Omental fat pad (tissue), 4 donors: ENCODE measurements around the gene ZDHHC8. TPM values are rescaled to one million over a fixed set of nuclear protein-coding genes. Genes with fewer than 3 reads are reported as not detected.

Experiments used
- ATAC-seq: fragments of 150-250 bp; one replicate; pipeline ENCODE4 v1.9.1; 2016; ENCODE audit warnings: mild to moderate bottlenecking, moderate library complexity; ENCODE audit not compliant: low FRiP score
- DNase-seq: peaks from one replicate; pipeline ENCODE4 v3.0.0-alpha.2; 2019; ENCODE audit warnings: low spot score
- total RNA-seq, 4 donors: library from RNA; depleted of rRNA; stranded (reverse); fragments of >200 nt; gene quantifications; one replicate each; pipeline ENCODE4 v1.1.0, GENCODE V29; 2016
- TF ChIP-seq, protein P1 (sequence below), 3 donors: fragments of 450-650 bp; IDR thresholded peaks; one replicate each; pipeline ENCODE4 v1.5.1; 2016 to 2017; ENCODE audit warnings: antibody characterized with exemption in 3 of 3, mild to moderate bottlenecking in 3 of 3, moderate library complexity in 2 of 3

Gene ZDHHC8
- total RNA-seq, 4 donors from 2014 or later = 9.5 to 23.3 (median 16.4) TPM

DNA sequence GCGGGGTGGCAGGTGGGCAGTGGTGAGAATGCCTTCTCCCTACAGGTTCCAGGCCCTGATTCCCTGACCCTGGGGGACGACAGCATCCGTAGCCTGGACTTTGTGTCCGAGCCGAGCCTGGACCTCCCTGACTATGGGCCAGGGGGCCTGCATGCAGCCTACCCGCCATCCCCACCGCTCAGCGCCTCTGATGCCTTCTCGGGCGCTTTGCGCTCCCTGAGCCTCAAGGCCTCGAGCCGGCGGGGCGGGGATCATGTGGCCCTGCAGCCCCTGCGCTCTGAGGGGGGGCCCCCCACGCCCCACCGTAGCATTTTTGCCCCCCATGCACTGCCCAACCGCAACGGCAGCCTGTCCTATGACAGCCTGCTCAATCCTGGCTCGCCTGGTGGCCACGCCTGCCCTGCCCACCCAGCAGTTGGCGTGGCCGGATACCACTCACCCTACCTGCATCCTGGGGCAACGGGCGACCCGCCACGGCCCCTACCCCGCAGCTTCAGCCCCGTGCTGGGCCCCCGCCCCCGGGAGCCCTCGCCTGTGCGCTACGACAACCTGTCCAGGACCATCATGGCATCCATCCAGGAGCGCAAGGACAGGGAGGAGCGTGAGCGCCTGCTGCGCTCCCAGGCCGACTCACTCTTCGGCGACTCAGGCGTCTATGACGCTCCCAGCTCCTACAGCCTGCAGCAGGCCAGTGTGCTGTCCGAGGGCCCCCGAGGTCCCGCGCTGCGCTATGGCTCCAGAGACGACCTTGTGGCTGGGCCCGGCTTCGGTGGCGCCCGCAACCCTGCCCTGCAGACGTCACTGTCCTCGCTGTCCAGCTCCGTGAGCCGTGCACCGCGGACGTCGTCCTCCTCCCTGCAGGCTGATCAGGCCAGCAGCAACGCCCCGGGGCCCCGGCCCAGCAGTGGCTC lies 11.4 kb downstream of the ZDHHC8 start:
- TF ChIP-seq, protein P1, sequence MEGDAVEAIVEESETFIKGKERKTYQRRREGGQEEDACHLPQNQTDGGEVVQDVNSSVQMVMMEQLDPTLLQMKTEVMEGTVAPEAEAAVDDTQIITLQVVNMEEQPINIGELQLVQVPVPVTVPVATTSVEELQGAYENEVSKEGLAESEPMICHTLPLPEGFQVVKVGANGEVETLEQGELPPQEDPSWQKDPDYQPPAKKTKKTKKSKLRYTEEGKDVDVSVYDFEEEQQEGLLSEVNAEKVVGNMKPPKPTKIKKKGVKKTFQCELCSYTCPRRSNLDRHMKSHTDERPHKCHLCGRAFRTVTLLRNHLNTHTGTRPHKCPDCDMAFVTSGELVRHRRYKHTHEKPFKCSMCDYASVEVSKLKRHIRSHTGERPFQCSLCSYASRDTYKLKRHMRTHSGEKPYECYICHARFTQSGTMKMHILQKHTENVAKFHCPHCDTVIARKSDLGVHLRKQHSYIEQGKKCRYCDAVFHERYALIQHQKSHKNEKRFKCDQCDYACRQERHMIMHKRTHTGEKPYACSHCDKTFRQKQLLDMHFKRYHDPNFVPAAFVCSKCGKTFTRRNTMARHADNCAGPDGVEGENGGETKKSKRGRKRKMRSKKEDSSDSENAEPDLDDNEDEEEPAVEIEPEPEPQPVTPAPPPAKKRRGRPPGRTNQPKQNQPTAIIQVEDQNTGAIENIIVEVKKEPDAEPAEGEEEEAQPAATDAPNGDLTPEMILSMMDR (IDR thresholded peaks at IDR 0.05) = no peak
- ATAC-seq (no peak), DNase-seq (no peak)

DNA sequence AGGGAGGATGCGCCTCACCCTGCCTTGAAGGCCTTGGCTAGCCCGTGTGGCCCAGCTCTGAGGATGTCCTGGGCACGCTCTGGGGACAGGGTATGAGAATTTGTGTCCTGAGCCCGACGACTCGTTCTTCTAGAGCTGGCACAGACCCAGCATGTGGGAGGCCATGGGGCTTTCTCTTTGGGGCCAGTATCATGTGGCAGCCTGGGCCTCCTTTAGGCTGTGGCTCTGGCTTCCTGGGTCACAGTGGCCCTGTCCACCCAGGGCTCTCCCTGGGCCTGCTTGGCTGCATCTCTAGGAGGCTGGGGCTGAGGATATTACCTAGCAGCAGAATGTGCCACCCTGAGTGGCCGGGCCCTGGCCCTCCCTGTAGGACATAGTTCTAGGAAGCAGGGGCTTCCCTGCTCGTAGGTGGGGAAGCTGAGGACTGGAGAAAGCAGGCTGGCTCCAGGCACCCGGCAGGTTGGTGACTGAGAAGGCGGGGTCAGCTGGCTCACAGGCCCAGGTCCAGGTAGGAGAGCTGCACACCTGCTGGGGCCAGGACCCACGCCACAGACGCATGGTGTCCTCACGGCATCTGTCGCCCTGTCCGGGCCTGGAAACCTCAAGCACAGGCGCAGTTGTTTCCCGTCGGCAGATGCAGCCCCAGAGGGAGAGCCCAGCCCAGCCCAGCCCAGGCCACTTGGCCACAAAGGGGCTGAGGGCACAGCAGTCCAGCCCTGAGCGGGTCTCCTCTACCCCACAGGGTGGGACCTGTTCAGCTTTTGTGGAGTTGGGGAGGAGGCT lies 12.5 kb downstream of the ZDHHC8 start:
- no peak for ATAC-seq
- no peak for DNase-seq
- TF ChIP-seq, protein P1 (IDR thresholded peaks at IDR 0.05) = no peak

DNA sequence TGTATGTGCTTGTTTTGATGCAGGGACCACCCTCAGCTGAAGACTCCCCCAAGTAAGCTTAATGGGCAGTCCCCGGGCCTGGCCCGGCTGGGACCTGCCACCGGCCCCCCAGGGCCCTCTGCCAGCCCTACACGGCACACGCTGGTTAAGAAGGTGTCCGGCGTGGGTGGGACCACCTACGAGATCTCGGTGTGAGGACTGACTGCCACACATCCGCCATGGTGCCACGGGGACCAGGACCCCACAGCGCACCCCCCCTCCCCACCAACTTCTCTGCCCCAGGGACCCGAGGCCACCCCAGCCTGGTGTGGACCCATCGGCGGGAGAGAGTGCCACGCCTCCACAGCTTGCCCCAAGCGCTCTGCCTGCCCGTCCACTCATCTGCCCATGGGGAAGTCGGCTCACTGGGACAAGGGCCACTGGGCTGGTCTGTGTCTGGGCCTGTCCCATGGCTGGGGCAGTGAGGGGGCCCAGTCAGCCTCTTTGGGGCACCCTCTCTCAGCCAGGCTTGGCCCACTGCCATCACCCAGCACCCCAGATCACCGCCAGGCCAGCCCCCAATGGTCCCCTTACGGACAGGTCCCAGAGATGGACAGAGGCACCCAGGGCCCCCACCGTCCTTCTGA lies 13.7 kb downstream of the ZDHHC8 start:
- TF ChIP-seq, protein P1 (IDR thresholded peaks at IDR 0.05) = no peak
- DNase-seq = no peak
- no peak for ATAC-seq

DNA sequence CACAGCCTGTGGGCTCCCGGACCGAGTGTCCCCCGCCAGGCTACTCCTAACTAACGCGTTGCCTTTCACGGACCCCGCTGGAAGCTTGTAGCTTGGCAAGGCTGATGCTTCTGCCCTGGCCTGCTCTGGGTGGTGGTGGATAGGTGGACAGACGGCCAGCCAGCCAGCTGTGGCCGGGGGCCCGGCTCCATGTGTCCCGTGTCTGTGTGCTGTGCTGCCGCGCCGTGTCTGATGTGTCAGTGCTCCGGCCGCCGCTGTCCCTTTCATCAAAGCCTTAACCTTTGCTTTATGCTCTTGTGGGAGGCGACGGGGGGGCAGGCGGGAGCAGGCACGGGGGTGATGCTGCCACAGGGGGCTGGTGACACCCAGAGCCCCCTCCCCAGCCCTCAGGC lies 14.2 kb downstream of the ZDHHC8 start:
- DNase-seq (no peak), ATAC-seq (no peak)
- TF ChIP-seq, protein P1 (IDR thresholded peaks at IDR 0.05) = no peak

DNA sequence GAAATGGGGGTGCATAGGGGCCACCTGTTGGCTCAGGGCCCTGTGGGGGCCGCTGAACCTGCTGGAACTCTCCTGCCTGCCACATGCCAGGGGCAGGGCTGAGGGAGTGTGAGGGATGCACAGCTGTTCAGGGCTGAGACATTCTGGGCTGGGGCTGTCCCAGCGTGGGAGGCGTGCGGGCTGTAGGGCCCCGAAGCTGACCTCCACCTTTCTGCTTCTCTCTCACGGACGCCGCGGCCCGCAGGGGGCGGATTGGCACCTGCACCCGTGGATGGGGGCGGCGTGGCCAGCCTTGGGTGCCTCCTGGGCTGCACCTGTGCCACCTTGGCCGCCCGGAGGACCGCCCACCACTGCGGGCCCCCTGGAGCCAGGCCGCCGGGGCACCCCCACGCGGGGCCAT lies 15.2 kb downstream of the ZDHHC8 start:
- no peak for ATAC-seq
- TF ChIP-seq, protein P1 (IDR thresholded peaks at IDR 0.05) = no peak

DNA sequence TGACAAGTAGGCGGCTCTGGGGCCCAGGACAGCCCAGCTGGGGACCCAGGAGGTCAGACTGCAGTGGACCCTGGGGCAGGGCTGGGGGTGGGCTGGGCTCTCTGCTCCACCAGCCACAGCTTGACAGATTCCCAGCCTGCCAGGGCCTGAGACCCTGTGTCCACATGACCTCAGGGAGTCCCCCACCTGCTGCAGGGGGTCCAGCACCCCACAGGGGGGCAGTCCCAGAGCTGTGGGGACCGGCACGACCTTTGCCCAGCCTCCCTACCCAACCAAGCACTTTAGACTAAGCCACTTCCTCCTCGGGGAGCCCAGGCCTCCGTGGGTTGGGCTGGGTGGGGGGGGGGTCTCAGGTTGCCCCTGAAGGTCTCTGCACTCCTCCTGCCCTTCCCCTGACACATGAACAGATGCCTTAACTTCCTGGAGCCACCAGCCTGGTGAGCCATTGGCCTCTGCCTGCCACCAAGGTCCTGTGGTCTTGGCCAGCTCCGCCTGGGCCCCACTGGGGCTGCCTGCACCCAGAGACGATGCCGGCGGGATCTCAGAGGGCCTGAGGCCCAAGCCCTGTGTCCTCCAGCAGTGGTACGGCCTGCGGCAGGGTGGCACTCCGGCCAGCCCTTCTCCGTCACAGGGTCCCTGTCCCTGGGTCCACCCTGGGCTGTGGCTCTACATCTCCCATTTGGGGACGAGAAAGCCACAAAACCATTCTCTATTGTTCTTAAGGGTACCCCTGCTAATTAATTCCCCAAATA lies 15.8 kb downstream of the ZDHHC8 start:
- no peak for ATAC-seq
- no peak for DNase-seq
- TF ChIP-seq, protein P1 (IDR thresholded peaks at IDR 0.05) = no peak

More for the DNA sequence above, 15.2 kb downstream of the ZDHHC8 start:
- DNase-seq = no peak
